Endothelial cell of hepatic sinusoid (primary cell): ENCODE results near the gene KIF2A.

Source experiments
- in situ Hi-C: cut with HindIII; loops from 2 replicates; pipeline ENCODE4 v1.10.0; 2017; ENCODE audit warnings: low sequenced_read_pairs

KIF2A gene

DNA sequence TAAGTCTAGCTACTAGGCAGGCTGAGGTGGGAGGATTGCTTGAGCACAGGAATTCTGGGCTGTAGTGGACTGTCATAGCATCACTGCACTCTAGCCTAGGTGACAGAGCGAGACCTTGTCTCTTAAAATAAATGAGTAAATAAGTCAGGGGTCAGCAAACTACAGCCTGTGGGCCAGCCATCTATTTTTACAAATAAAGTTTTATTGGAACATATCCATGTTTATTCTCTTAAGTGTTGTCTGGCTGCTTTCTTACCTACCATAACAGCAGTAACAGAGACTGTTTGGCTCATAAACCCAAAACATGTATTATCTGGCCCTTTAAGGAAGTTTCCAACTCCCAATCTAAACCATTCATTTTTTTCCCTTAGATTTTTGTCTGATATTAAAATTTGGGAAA is 68.1 kb downstream of the KIF2A start:
- in situ Hi-C loops: no loop called here

GRCh38 chr5:62375627-62376026 is 69.6 kb downstream of the KIF2A start:
- in situ Hi-C loops: no loop called here

- in situ Hi-C loops: no loop called here
Measured at GRCh38 chr5:62376064-62376463, 70.1 kb downstream of the KIF2A start.

- in situ Hi-C loops: no loop called here
Measured at GRCh38 chr5:62385131-62385530, 79.1 kb downstream of the KIF2A start.

GRCh38 chr5:62385816-62386400 is 79.9 kb downstream of the KIF2A start:
- in situ Hi-C loops: no loop called here

GRCh38 chr5:62386824-62387223 is 80.8 kb downstream of the KIF2A start:
- in situ Hi-C loops: no loop called here

DNA sequence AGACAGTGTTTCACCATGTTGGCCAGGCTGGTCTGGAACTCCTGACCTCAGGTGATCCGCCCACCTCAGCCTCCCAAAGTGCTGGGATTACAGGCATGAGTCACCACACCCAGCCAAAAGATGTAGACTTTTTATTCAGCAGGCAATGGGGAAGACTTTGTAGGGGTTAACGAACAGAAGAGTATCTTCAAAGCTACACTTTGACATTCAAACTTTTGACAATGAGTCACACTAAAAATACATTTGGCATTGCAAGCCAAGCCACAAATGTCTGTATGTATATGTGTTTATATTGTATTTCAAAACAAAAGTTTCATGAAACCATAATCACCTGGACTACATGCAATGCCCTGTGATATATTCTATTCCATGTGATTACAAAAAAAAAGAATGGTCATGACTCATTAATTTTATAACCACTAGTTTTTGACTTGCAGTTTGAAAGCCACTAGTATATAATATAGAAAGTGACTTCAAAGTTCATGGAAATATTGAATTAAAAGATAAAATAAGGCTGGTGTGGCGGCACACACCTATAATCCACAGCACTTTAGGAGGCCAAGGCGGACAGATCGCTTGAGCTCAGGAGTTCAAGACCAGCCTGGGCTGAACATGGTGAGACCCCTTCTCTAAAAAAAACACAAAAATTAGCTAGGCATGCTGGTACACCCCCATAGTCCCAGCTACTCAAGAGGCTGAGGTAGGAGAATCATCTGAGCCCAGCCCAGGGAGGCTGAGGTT is 89.4 kb downstream of the KIF2A start:
- in situ Hi-C loops: no loop called here

DNA sequence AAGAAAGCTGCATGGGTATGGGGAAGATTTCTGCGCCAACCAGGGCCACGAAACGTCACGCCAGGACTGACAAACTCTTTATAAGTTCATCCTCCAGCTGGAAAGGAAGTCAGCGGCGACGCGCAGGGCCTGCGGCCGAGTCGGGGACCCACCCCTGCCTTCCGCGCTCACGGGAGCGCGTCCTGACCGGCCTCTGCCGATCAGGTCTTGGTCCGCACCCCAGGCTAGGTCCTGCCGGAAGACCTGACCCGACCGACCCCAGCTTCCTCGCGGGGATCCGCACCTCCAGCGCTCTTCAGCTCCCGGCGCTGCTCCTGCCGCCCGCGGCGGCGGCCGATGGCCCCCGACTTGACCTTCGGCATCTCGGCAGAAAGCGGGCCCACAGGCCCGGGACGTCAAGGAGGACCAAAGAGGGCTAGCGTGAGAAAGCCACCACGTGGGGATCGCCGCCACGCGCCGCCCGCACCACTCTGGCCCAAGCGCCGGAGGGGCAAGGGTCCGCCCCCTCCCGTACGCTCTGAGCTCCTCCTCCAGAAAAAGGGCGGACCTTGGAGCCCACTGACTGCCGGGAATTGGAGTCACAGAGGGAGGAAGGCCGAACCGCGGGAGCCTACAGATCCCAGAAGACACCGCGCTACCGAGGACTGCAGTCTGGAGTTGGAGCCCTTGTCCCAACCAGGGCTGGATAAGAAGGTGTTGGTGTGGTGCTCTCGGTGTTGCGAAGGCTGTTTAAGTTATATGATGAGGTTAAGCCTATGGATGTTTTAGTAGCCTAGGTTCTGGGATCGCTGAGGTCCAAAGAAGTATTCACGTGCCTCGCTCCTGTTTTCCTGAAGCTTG is 97.6 kb downstream of the KIF2A start, which contains the start of gene DIMT1:
TSS of gene DIMT1 (minus strand) at position 495 of the 840 bp plus-strand sequence. CDS start at position 362, 133 bp downstream.
- in situ Hi-C loops: loop anchor here (5.0 kb wide), 1 partner anchor 64 kb away; no protein-coding TSS in a partner anchor

- in situ Hi-C loops: no loop called here
Measured at GRCh38 chr5:62412549-62413329, 106.7 kb downstream of the KIF2A start, which contains the start of gene IPO11. IPO11 (plus strand) TSS chr5:62412763; CDS start chr5:62437280, 24,517 bp downstream.

DNA sequence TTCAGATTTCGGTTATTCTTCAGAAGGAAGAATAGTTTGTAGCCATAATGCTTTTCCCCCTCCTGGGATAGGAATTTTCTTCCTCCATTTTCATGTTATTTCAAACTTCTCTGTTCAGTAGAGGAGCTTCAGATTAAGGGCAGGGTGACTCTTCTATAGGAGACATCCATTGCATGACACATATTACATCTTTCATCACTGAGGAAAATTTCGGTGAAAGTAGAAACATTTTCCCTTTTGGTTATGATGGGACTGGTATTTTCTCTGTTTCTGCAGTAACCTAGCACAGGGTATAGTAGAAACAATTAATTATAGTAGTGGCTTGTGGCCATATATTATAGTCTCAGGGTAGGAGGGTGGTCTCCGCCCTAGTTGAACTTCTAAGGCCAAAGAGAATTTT is 107.7 kb downstream of the KIF2A start:
- in situ Hi-C loops: no loop called here

DNA sequence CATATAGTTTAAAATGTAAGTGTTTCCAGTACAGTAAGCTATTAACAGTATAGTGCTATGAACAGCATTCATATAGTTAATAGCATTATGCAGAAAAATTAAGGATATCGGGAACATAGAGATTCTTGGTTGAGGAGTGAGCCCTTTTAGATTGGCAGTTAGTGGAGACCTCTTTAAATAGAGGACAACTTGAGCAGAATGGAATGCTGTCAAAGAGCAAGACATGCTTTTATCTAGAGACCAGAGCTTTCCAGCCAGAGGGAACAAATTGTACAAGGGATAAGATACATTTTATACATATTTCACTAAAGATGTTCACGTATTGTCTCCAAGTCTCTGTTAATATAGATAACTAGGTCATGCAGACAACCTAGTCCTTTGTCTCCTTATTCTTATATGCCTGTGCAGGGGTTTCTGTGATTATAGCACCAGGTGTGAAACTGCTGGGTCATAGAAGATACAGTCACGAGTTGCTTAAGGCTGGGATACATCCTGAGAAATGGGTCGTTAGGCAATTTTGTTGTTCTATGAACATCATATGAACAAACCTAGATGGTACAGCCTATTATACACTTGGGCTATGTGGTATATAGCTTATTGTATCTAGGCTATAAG is 112.6 kb downstream of the KIF2A start:
- in situ Hi-C loops: no loop called here

GRCh38 chr5:62419609-62420008 is 113.6 kb downstream of the KIF2A start:
- in situ Hi-C loops: no loop called here

DNA sequence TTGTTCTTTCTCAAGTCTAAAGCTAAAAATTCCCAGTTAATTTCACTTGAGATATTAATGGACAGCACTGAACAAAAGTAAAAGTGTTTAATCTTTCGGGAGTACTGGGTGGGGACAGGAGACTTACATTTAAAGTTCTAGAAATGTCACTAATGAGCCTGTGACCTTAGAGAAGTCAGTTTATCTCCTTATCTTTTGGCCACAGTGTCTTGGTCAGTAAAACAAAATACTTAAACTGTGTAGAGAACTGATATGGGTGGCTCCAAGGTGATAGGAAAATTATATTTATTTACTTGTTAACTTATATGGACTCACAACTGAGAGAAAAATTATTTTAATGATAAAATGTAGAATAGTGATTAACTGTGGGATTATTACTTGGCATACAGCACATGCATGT is 115.4 kb downstream of the KIF2A start:
- in situ Hi-C loops: no loop called here

DNA sequence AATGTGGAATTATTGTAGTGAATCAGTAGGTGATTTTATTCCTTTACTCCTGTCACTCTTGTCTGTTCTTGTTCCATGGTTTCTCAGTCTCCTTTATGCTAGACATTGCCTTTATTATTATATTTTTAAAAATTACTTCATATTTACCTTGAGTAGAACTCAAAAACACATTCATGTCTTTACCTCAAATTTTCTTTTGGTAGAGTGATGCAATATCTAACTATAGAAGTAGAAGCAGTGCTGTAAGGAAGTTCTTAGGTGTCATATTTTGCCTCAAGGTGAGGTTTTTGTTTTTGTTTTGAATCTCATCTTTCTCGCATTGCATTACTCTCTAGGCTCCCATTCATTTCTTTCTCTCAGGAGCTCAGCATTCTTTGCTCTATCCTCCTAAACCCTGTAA is 118.8 kb downstream of the KIF2A start:
- in situ Hi-C loops: no loop called here

DNA sequence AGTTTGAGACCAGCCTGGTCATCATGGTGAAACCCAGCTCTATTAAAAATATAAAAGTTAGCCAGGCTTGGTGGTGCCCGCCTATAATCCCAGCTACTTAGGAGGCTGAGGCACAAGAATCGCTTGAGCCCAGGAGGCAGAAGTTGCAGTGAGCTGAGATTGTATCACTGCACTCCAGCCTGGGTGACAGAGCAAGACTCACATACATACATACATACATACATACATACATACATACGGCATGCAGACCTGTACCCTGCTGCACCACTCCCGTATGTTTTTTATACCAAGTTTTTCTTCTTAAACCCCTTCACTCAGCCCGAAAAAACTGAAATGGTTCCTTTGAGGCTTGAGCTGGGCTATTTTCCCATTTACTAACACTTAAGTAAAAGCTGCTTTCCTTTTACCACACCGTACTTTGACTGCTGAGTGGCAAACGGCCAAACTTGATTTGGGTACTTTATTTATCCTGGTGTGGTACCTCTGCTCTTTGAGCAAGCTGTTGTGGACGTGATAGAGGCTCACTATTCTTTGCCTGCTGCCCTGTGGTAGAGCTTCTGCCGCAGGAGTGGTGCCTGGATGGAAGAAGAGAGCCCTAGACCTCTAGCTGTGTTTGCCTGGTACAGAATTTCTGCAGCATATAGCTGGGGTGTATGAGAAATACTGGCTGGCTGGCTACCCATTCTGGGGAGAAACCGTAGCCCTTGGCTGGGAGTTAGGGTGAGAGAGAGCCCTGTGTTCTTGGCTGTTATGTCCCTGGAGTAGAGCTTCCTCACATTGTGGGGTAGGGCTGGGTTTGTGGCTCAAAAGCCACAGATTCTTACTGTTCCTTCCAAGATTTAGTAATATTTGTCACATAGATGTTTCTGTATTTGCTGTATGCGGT is 126.0 kb downstream of the KIF2A start:
- in situ Hi-C loops: no loop called here

- in situ Hi-C loops: no loop called here
Measured at GRCh38 chr5:62432621-62433064, 126.6 kb downstream of the KIF2A start.
